ENCODE data around the gene EHBP1.

GRCh38 chr2:63051795-63052333, 346.4 kb downstream of the EHBP1 start:
- no peak for TF ChIP-seq POLR2A (IDR thresholded peaks at IDR 0.05)
- TF ChIP-seq, protein P1, sequence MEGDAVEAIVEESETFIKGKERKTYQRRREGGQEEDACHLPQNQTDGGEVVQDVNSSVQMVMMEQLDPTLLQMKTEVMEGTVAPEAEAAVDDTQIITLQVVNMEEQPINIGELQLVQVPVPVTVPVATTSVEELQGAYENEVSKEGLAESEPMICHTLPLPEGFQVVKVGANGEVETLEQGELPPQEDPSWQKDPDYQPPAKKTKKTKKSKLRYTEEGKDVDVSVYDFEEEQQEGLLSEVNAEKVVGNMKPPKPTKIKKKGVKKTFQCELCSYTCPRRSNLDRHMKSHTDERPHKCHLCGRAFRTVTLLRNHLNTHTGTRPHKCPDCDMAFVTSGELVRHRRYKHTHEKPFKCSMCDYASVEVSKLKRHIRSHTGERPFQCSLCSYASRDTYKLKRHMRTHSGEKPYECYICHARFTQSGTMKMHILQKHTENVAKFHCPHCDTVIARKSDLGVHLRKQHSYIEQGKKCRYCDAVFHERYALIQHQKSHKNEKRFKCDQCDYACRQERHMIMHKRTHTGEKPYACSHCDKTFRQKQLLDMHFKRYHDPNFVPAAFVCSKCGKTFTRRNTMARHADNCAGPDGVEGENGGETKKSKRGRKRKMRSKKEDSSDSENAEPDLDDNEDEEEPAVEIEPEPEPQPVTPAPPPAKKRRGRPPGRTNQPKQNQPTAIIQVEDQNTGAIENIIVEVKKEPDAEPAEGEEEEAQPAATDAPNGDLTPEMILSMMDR (IDR thresholded peaks at IDR 0.05), result no peak
